ENCODE measurements around the gene HOXC4.

HOXC4 gene

DNA sequence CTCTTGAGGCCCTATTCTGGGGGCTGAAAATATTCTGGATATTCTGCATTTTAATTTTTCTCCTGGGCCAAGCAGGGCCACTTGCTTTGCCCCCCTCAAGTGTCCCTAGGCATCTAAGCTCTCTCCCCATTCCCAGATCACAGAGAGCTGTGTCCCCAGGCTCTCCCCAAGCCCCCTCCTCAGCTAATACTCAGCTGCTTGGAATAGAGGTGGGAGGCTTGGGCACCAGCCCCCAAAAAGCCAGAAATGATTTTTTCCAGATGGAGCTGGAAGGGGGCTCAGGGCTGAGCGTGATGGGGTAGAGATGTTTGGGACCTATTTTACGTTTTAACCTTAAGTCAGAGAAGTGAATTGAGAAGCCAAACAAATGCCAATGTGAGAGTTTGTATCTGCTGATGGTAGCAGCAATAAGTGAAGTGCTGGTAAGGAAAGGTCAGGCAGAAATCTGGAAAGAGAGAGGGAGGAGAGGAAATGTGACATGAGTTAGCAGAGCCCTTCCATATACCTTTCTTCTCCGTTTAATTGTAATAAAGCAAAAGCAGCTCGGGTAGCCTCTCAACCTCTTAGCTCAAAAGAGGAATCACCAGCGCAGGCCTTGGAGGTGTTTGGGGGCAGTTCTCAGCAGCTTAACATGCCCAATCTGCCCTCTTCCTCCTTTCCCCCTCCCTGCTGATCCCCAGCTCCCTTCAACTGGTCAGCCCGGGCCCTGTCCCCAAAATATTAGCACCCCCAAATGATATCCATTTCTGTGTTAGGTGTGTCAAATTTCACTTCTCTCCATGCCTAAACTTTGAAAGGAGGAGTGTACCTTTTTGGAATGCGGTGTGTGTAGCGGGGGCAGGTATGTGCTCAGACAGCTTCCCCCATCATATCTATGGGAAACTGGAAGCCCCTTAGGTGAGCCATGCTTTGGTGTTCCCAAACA, 30.4 kb upstream of the HOXC4 start:
- DNase-seq = no peak
- no peaks in the 10 kb centered on the region for H3K36me3 ChIP-seq (ENCODE audit: control insufficient read depth, insufficient read depth, low read length)
- no peak overlapping the region for H3K4me3 ChIP-seq (ENCODE audit: insufficient read depth, low read depth, low read length, poor library complexity, severe bottlenecking)
- H3K4me1 ChIP-seq (ENCODE audit: control insufficient read depth, insufficient read depth, low read length, poor library complexity, severe bottlenecking) = peaks cover 1% of the 10 kb centered on the region
- peaks cover 71% of the 10 kb centered on the region for H3K27me3 ChIP-seq (replicated peaks; ENCODE audit: control insufficient read depth, insufficient read depth, low read length, poor library complexity, severe bottlenecking)
- no peak overlapping the region for H3K27ac ChIP-seq (ENCODE audit: insufficient read depth, low read length, poor library complexity, severe bottlenecking)
- no peaks in the 10 kb centered on the region for H3K9me3 ChIP-seq (ENCODE audit: control insufficient read depth, low read length)

GRCh38 chr12:54024127-54024526, 29.5 kb upstream of the HOXC4 start:
- peaks cover 76% of the 10 kb centered on the region for H3K27me3 ChIP-seq (replicated peaks; ENCODE audit: control insufficient read depth, insufficient read depth, low read length, poor library complexity, severe bottlenecking)
- H3K9me3 ChIP-seq (ENCODE audit: control insufficient read depth, low read length) = no peaks in the 10 kb centered on the region
- H3K4me3 ChIP-seq (ENCODE audit: insufficient read depth, low read depth, low read length, poor library complexity, severe bottlenecking) = no peak overlapping the region
- H3K4me1 ChIP-seq (ENCODE audit: control insufficient read depth, insufficient read depth, low read length, poor library complexity, severe bottlenecking) = peaks cover 2% of the 10 kb centered on the region
- no peak for DNase-seq
- H3K27ac ChIP-seq (ENCODE audit: insufficient read depth, low read length, poor library complexity, severe bottlenecking) = no peak overlapping the region
- H3K36me3 ChIP-seq (ENCODE audit: control insufficient read depth, insufficient read depth, low read length) = no peaks in the 10 kb centered on the region

GRCh38 chr12:54024581-54025305, 28.9 kb upstream of the HOXC4 start:
- Histone ChIP-seq H3K27ac (ENCODE audit: insufficient read depth, low read length, poor library complexity, severe bottlenecking) (no peak overlapping the region), H3K9me3 (ENCODE audit: control insufficient read depth, low read length) (no peaks in the 10 kb centered on the region), H3K27me3 (replicated peaks; ENCODE audit: control insufficient read depth, insufficient read depth, low read length, poor library complexity, severe bottlenecking) (peaks cover 75% of the 10 kb centered on the region), H3K4me1 (ENCODE audit: control insufficient read depth, insufficient read depth, low read length, poor library complexity, severe bottlenecking) (peaks cover 6% of the 10 kb centered on the region), H3K36me3 (ENCODE audit: control insufficient read depth, insufficient read depth, low read length) (no peaks in the 10 kb centered on the region), H3K4me3 (ENCODE audit: insufficient read depth, low read depth, low read length, poor library complexity, severe bottlenecking) (no peak overlapping the region)
- no peak for DNase-seq

- no peak overlapping the region for H3K27ac ChIP-seq (ENCODE audit: insufficient read depth, low read length, poor library complexity, severe bottlenecking)
- H3K9me3 ChIP-seq (ENCODE audit: control insufficient read depth, low read length) = no peaks in the 10 kb centered on the region
- no peak overlapping the region for H3K4me3 ChIP-seq (ENCODE audit: insufficient read depth, low read depth, low read length, poor library complexity, severe bottlenecking)
- peaks cover 8% of the 10 kb centered on the region for H3K4me1 ChIP-seq (ENCODE audit: control insufficient read depth, insufficient read depth, low read length, poor library complexity, severe bottlenecking)
- DNase-seq = no peak
- no peaks in the 10 kb centered on the region for H3K36me3 ChIP-seq (ENCODE audit: control insufficient read depth, insufficient read depth, low read length)
- H3K27me3 ChIP-seq (replicated peaks; ENCODE audit: control insufficient read depth, insufficient read depth, low read length, poor library complexity, severe bottlenecking) = peaks cover 78% of the 10 kb centered on the region
Measured at GRCh38 chr12:54025499-54026405, 27.9 kb upstream of the HOXC4 start.

GRCh38 chr12:54026640-54027441, 26.8 kb upstream of the HOXC4 start:
- Histone ChIP-seq H3K9me3 (ENCODE audit: control insufficient read depth, low read length) (no peaks in the 10 kb centered on the region), H3K27ac (ENCODE audit: insufficient read depth, low read length, poor library complexity, severe bottlenecking) (no peak overlapping the region), H3K4me3 (ENCODE audit: insufficient read depth, low read depth, low read length, poor library complexity, severe bottlenecking) (no peak overlapping the region), H3K36me3 (ENCODE audit: control insufficient read depth, insufficient read depth, low read length) (no peaks in the 10 kb centered on the region), H3K4me1 (ENCODE audit: control insufficient read depth, insufficient read depth, low read length, poor library complexity, severe bottlenecking) (peaks cover 11% of the 10 kb centered on the region), H3K27me3 (replicated peaks; ENCODE audit: control insufficient read depth, insufficient read depth, low read length, poor library complexity, severe bottlenecking) (peaks cover 81% of the 10 kb centered on the region)
- DNase-seq = no peak

DNA sequence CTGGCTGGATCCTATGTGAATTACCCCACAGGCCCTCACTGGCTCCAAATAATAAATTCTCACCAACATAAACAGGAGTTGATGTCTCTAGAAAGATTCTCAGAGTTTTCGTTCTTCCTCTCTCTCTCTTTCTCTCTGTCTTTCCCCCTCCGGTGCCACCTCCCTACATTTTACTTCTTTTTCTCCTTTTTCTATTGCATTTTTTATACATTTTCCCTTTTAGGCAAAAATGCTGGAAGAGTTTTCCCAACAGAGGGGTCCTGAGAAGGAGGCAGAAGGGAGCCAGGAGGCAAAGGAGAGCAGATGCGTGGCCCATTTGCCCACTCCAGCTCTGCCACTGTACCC, 26.2 kb upstream of the HOXC4 start:
- peaks cover 3% of the 10 kb centered on the region for H3K9me3 ChIP-seq (ENCODE audit: control insufficient read depth, low read length)
- H3K36me3 ChIP-seq (ENCODE audit: control insufficient read depth, insufficient read depth, low read length) = no peaks in the 10 kb centered on the region
- no peak overlapping the region for H3K27ac ChIP-seq (ENCODE audit: insufficient read depth, low read length, poor library complexity, severe bottlenecking)
- DNase-seq = no peak
- H3K4me1 ChIP-seq (ENCODE audit: control insufficient read depth, insufficient read depth, low read length, poor library complexity, severe bottlenecking) = peaks cover 11% of the 10 kb centered on the region
- H3K4me3 ChIP-seq (ENCODE audit: insufficient read depth, low read depth, low read length, poor library complexity, severe bottlenecking) = no peak overlapping the region
- H3K27me3 ChIP-seq (replicated peaks; ENCODE audit: control insufficient read depth, insufficient read depth, low read length, poor library complexity, severe bottlenecking) = peaks cover 81% of the 10 kb centered on the region

DNA sequence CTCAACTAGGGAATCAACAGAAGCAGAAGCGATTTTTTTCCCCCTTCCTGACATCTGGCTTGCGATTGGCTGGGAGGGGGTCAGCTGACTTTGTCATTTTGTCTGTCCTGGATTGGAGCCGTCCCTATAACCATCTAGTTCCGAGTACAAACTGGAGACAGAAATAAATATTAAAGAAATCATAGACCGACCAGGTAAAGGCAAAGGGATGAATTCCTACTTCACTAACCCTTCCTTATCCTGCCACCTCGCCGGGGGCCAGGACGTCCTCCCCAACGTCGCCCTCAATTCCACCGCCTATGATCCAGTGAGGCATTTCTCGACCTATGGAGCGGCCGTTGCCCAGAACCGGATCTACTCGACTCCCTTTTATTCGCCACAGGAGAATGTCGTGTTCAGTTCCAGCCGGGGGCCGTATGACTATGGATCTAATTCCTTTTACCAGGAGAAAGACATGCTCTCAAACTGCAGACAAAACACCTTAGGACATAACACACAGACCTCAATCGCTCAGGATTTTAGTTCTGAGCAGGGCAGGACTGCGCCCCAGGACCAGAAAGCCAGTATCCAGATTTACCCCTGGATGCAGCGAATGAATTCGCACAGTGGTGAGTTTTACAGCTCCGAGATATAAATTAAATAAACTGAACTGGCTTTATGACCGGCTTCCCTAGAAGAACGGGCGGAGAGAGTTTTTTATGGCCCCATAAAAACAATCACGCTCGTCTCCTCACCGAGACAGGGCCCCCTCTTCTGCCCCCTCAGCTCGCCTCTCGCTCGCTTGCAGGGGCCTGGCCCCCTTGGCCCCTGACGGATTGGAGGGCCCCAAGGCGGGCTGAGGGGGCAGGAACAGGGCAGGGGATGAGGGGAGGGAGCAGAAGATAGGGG, 25.1 kb upstream of the HOXC4 start, which contains the start of gene HOXC6:
HOXC6 (plus strand) TSS at position 127 of the 888 bp plus-strand sequence; CDS start at position 209, 82 bp downstream.
- Histone ChIP-seq H3K27ac (ENCODE audit: insufficient read depth, low read length, poor library complexity, severe bottlenecking) (no peak within 1 kb of the TSS), H3K27me3 (replicated peaks; ENCODE audit: control insufficient read depth, insufficient read depth, low read length, poor library complexity, severe bottlenecking) (peaks cover 82% of the 10 kb centered on the region), H3K4me3 (ENCODE audit: insufficient read depth, low read depth, low read length, poor library complexity, severe bottlenecking) (no peak within 1 kb of the TSS), H3K36me3 (ENCODE audit: control insufficient read depth, insufficient read depth, low read length) (no peaks in the 10 kb centered on the region), H3K4me1 (ENCODE audit: control insufficient read depth, insufficient read depth, low read length, poor library complexity, severe bottlenecking) (peaks cover 11% of the 10 kb centered on the region), H3K9me3 (ENCODE audit: control insufficient read depth, low read length) (peaks cover 12% of the 10 kb centered on the region)
- DNase-seq = no peak

- Histone ChIP-seq H3K4me3 (ENCODE audit: insufficient read depth, low read depth, low read length, poor library complexity, severe bottlenecking) (no peak overlapping the region), H3K27me3 (replicated peaks; ENCODE audit: control insufficient read depth, insufficient read depth, low read length, poor library complexity, severe bottlenecking) (peaks cover 90% of the 10 kb centered on the region), H3K9me3 (ENCODE audit: control insufficient read depth, low read length) (peaks cover 12% of the 10 kb centered on the region), H3K36me3 (ENCODE audit: control insufficient read depth, insufficient read depth, low read length) (no peaks in the 10 kb centered on the region), H3K4me1 (ENCODE audit: control insufficient read depth, insufficient read depth, low read length, poor library complexity, severe bottlenecking) (peaks cover 20% of the 10 kb centered on the region), H3K27ac (ENCODE audit: insufficient read depth, low read length, poor library complexity, severe bottlenecking) (no peak overlapping the region)
- DNase-seq = no peak
Measured at GRCh38 chr12:54029529-54030441, 23.9 kb upstream of the HOXC4 start.
